A549 (cell line): ENCODE results near the gene FANCB. TPM values are rescaled to one million over a fixed set of nuclear protein-coding genes. Genes with fewer than 3 reads are reported as not detected.
A peak's percentile ranks its signal among the peaks of the same experiment; 100 is the strongest.

ENCODE experiments used
- ATAC-seq, 2 experiments: fragments of 200-7000 bp in 1 of 2; fragments of >200 bp in 1 of 2; cut with Nextera tagmentation in 1 of 2; cut with Tn5 transposase in 1 of 2; 3 replicates each; pipeline versions ENCODE4 v1.8.0 to v1.9.1; 2018 to 2020; ENCODE audit warnings: mild to moderate bottlenecking in 1 of 2, moderate library complexity in 1 of 2
- CTCF ChIA-PET: fragments of 300-600 bp; sonication (Branson Sonifier 250); formaldehyde crosslinking; extraction: SDS; loops from one replicate; lab custom pipeline; 2021; ENCODE audit warnings: antibody characterized with exemption, inconsistent platforms; lab: Yijun Ruan, JAX
- POLR2A ChIA-PET: fragments of 350-600 bp; formaldehyde crosslinking; extraction: SDS; loops from one replicate; lab custom pipeline; 2021; ENCODE audit warnings: antibody characterized with exemption, inconsistent platforms; lab: Yijun Ruan, JAX
- DNase-seq, 2 experiments: peaks; one replicate each; pipeline versions ENCODE4 v3.0.0 to v3.0.0-alpha.2; 2011 to 2016; ENCODE audit warnings: low read depth in 1 of 2, low spot score in 1 of 2
- FAIRE-seq: peaks from 2 replicates; lab custom pipeline; 2011; peaks lifted over from hg19 to GRCh38; lab: Jason Lieb, UNC
- H3K27ac ChIP-seq, 2 experiments: fragments of >200 bp; sonication (Bioruptor Twin); formaldehyde crosslinking; 3 replicates each; pipeline ENCODE4 v1.5.1; 2016 to 2017
- H3K4me1 ChIP-seq: fragments of >200 bp; sonication (Bioruptor Twin); formaldehyde crosslinking; 3 replicates; pipeline ENCODE4 v1.6.1; 2016
- H3K4me2 ChIP-seq: fragments of >200 bp; sonication (Bioruptor Twin); formaldehyde crosslinking; 3 replicates; pipeline ENCODE4 v1.6.1; 2016
- H3K4me3 ChIP-seq: fragments of >200 bp; sonication (Bioruptor Twin); formaldehyde crosslinking; 3 replicates; pipeline ENCODE4 v1.5.1; 2016
- H3K9me3 ChIP-seq: fragments of >200 bp; sonication (Bioruptor Twin); formaldehyde crosslinking; 3 replicates; pipeline ENCODE4 v1.6.1; 2016
- BHLHE40 ChIP-seq: IDR thresholded peaks from 2 replicates; pipeline ENCODE4 v1.6.1; 2012; ENCODE audit warnings: low read depth, low read length, inconsistent platforms
- CBX2 ChIP-seq: fragments of 200-600 bp; sonication (generic); IDR thresholded peaks from 2 replicates; pipeline ENCODE4 v1.6.1; 2016; ENCODE audit warnings: low read depth, mild to moderate bottlenecking, borderline replicate concordance
- CBX8 ChIP-seq: fragments of 200-600 bp; sonication (generic); IDR thresholded peaks from 2 replicates; pipeline ENCODE4 v1.6.1; 2016
- CEBPB ChIP-seq, 2 experiments: fragments of >200 bp in 1 of 2; sonication (Bioruptor Twin) in 1 of 2; formaldehyde crosslinking in 1 of 2; IDR thresholded peaks; 2 replicates each; pipeline ENCODE4 v1.6.1; 2012 to 2016
- CHD2 ChIP-seq: fragments of 150-350 bp; IDR thresholded peaks from 2 replicates; pipeline ENCODE4 v1.6.1; 2014; ENCODE audit warnings: low read length; ENCODE audit not compliant: partially characterized antibody
- CHD4 ChIP-seq: fragments of 200-600 bp; sonication (generic); IDR thresholded peaks from 2 replicates; pipeline ENCODE4 v1.6.1; 2016; ENCODE audit warnings: antibody characterized with exemption, mild to moderate bottlenecking, borderline replicate concordance
- EHF ChIP-seq: fragments of 250-450 bp; sonication (Bioruptor Pico); IDR thresholded peaks from 2 replicates; pipeline ENCODE4 v1.5.0; 2020; ENCODE audit warnings: mild to moderate bottlenecking
- EHMT2 ChIP-seq: fragments of 200-600 bp; sonication (generic); IDR thresholded peaks from 2 replicates; pipeline ENCODE4 v1.6.1; 2016; ENCODE audit warnings: antibody characterized with exemption, low read depth, mild to moderate bottlenecking, moderate library complexity
- FOSL2 ChIP-seq, 2 experiments: fragments of 450-650 bp in 1 of 2; fragments of >200 bp in 1 of 2; sonication (Bioruptor Twin) in 1 of 2; formaldehyde crosslinking; IDR thresholded peaks; 2 replicates each; pipeline versions ENCODE4 v1.5.0 to v1.6.1; 2016 to 2020; ENCODE audit warnings: mild to moderate bottlenecking in 1 of 2, moderate library complexity in 1 of 2
- HEYL ChIP-seq: fragments of 250-450 bp; sonication (Bioruptor Pico); IDR thresholded peaks from 2 replicates; pipeline ENCODE4 v1.8.0; 2021; ENCODE audit warnings: mild to moderate bottlenecking, moderate library complexity
- HOXB13 ChIP-seq: fragments of 250-450 bp; sonication (Bioruptor Pico); IDR thresholded peaks from 2 replicates; pipeline ENCODE4 v1.5.0; 2020; ENCODE audit warnings: low read depth, mild to moderate bottlenecking, moderate library complexity
- HOXB5 ChIP-seq: fragments of 250-450 bp; sonication (Bioruptor Pico); IDR thresholded peaks from 2 replicates; pipeline ENCODE4 v1.5.0; 2020; ENCODE audit warnings: mild to moderate bottlenecking, moderate library complexity
- JUN ChIP-seq, 2 experiments: fragments of >200 bp; sonication (Bioruptor Twin); formaldehyde crosslinking; IDR thresholded peaks; 2 replicates in 1 of 2; 3 replicates in 1 of 2; pipeline ENCODE4 v1.6.1; 2016 to 2017
- JUNB ChIP-seq: fragments of >200 bp; sonication (Bioruptor Twin); formaldehyde crosslinking; IDR thresholded peaks from 2 replicates; pipeline ENCODE4 v1.6.1; 2016
- KDM5A ChIP-seq: fragments of 200-600 bp; sonication (generic); IDR thresholded peaks from 2 replicates; pipeline ENCODE4 v1.6.1; 2016; ENCODE audit warnings: antibody characterized with exemption, mild to moderate bottlenecking
- MAFK ChIP-seq: fragments of 450-650 bp; IDR thresholded peaks from 2 replicates; pipeline ENCODE4 v1.6.1; 2014; ENCODE audit not compliant: partially characterized antibody
- MAZ ChIP-seq: fragments of 150-350 bp; IDR thresholded peaks from 2 replicates; pipeline ENCODE4 v1.6.1; 2014; ENCODE audit warnings: antibody characterized with exemption, low read depth, low read length, borderline replicate concordance
- NFE2L2 ChIP-seq: fragments of 150-350 bp; conservative IDR thresholded peaks from 2 replicates; pipeline ENCODE4 v1.6.1; 2014; ENCODE audit warnings: low read length
- NR3C1 ChIP-seq: fragments of >200 bp; sonication (Bioruptor Twin); formaldehyde crosslinking; IDR thresholded peaks from 3 replicates; pipeline ENCODE4 v1.6.1; 2017
- POLR2AphosphoS2 ChIP-seq: conservative IDR thresholded peaks from 2 replicates; pipeline ENCODE4 v1.6.1; 2012; ENCODE audit warnings: low read length, improper control_type of control experiment, inconsistent platforms
- RFX5 ChIP-seq: fragments of 450-650 bp; IDR thresholded peaks from 2 replicates; pipeline ENCODE4 v1.7.1; 2014; ENCODE audit warnings: antibody characterized with exemption, mild to moderate bottlenecking, moderate library complexity
- SMC3 ChIP-seq: fragments of >200 bp; sonication (Bioruptor Twin); formaldehyde crosslinking; IDR thresholded peaks from 3 replicates; pipeline ENCODE4 v1.6.1; 2018; ENCODE audit warnings: inconsistent platforms
- TFCP2L1 ChIP-seq: fragments of 250-450 bp; sonication (Bioruptor Pico); IDR thresholded peaks from 2 replicates; pipeline ENCODE4 v1.5.0; 2021; ENCODE audit warnings: mild to moderate bottlenecking
- TP53 ChIP-seq: fragments of 250-450 bp; sonication (Bioruptor Pico); IDR thresholded peaks from 2 replicates; pipeline ENCODE4 v1.5.0; 2021; ENCODE audit warnings: mild to moderate bottlenecking, moderate library complexity
- ZC3H11A ChIP-seq: fragments of 450-650 bp; IDR thresholded peaks from 2 replicates; pipeline ENCODE4 v1.6.1; 2014; ENCODE audit warnings: antibody characterized with exemption, mild to moderate bottlenecking
- ZNF302 ChIP-seq: fragments of 250-450 bp; sonication (Bioruptor Pico); IDR thresholded peaks from 2 replicates; pipeline ENCODE4 v1.9.0; 2021; ENCODE audit warnings: inconsistent platforms, mild to moderate bottlenecking, moderate library complexity
- ZSCAN20 ChIP-seq: fragments of 250-450 bp; sonication (Bioruptor Pico); IDR thresholded peaks from 2 replicates; pipeline ENCODE4 v1.8.0; 2022; ENCODE audit warnings: mild to moderate bottlenecking, moderate library complexity
- WGBS: methylation state at CpG from one replicate; pipeline ENCODE4 v1.1.6; 2017; ENCODE audit errors: missing lambda C conversion rate; 5-methylcytosine and 5-hydroxymethylcytosine counted together
- polyA plus RNA-seq, 4 experiments: library from polyadenylated mRNA; depleted of rRNA in 3 of 4; stranded (reverse); fragments of >200 nt; fragmentation: RNase III in 1 of 4; extraction: RNeasy Plus Mini Kit Qiagen cat#74134 plus additional on column Dnase treatment in 1 of 4; gene quantifications; 2 replicates in 3 of 4; 3 replicates in 1 of 4; pipeline ENCODE4 v1.2.3, GENCODE V29; 2011 to 2017
- TF ChIP-seq, protein P1 (sequence below): IDR thresholded peaks from 2 replicates; pipeline ENCODE4 v1.6.1; 2012
- TF ChIP-seq, protein P2 (sequence below): fragments of 450-650 bp; IDR thresholded peaks from 2 replicates; pipeline ENCODE4 v1.6.1; 2014; ENCODE audit warnings: antibody characterized with exemption
- TF ChIP-seq, protein P3 (sequence below): fragments of >200 bp; sonication (Bioruptor Twin); formaldehyde crosslinking; IDR thresholded peaks from 3 replicates; pipeline ENCODE4 v1.6.1; 2016
- TF ChIP-seq, protein P4 (sequence below): fragments of >200 bp; sonication (Bioruptor Twin); formaldehyde crosslinking; IDR thresholded peaks from 3 replicates; pipeline ENCODE4 v1.5.1; 2016

Gene FANCB
- polyA plus RNA-seq, 2 of the 4 experiments (the other 2 are of a cell fraction), result 5.3 to 7.8 TPM

DNA sequence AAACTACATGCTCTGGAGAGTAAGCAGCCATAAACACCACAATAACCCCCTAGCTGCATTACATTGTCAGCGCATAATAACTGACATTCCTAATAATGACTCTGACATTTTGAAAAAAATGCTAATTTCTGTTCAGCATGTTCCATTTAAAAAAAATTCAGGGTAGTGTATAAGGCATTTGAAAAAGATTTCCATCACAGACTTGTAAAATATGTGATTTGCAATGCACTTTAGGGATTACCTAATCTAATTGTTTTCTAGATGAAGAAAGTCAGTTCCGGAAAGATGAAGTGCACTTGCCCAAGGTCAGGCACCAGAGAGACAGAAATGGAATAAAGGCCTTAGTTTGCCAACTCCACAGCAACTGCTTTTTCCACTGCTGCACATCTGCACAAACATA, 55.3 kb downstream of the FANCB start (continued):
- TF ChIP-seq, protein P1, sequence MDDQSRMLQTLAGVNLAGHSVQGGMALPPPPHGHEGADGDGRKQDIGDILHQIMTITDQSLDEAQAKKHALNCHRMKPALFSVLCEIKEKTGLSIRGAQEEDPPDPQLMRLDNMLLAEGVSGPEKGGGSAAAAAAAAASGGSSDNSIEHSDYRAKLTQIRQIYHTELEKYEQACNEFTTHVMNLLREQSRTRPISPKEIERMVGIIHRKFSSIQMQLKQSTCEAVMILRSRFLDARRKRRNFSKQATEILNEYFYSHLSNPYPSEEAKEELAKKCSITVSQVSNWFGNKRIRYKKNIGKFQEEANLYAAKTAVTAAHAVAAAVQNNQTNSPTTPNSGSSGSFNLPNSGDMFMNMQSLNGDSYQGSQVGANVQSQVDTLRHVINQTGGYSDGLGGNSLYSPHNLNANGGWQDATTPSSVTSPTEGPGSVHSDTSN, result no peak
- TF ChIP-seq NFE2L2, result no peak
- no peak for TF ChIP-seq SMC3
- no peak for TF ChIP-seq NR3C1
- no peak for TF ChIP-seq EHMT2
- no peak for TF ChIP-seq TP53 (CRISPR knock-in tag)
- no peak for TF ChIP-seq MAFK
- TF ChIP-seq KDM5A, result no peak
- TF ChIP-seq CBX2, result no peak
- no peak for TF ChIP-seq BHLHE40
- no peak for TF ChIP-seq FOSL2 (IDR thresholded peaks at IDR 0.05)
- no peak for TF ChIP-seq FOSL2 (CRISPR knock-in tag; IDR thresholded peaks at IDR 0.05)
- no peak for TF ChIP-seq CBX8
- no peak for TF ChIP-seq ZC3H11A
- TF ChIP-seq, protein P2, sequence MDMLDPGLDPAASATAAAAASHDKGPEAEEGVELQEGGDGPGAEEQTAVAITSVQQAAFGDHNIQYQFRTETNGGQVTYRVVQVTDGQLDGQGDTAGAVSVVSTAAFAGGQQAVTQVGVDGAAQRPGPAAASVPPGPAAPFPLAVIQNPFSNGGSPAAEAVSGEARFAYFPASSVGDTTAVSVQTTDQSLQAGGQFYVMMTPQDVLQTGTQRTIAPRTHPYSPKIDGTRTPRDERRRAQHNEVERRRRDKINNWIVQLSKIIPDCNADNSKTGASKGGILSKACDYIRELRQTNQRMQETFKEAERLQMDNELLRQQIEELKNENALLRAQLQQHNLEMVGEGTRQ, result no peak
- TF ChIP-seq TFCP2L1 (CRISPR knock-in tag), result no peak

DNA sequence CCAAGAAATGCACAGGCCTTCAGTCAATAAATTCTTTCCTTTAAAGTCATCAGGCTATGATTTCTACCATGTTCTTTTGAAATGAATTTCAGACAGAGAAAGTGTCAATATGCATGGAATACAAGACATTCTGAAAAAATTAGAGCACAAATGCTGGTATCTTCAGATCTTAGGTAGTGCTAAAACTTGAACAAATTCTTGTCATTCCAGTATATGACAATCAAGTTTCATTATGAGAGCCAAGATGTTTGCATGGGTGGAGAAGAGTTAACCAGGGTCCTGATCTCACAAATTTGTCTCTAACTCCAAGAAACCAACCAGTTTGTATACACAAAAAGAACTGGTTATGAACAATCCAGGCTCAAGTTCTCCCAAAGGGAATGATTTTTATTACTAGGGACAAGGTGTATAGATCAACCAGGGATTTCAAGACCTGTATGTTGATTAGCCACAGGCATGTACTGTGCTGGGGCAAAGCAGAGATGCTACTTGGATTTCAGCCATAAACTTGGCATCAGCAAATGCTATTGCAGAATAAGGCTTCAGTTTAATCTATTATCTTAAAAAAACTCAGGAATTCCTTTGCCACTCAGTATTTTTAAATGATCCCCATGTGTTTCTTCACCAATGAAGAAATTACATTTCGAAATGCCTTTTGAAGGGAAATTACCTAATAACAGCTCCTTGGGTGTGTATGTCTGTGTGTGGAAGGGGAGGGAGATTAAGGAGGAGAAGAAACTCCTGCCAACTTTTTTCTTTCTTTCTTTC, 69.7 kb downstream of the FANCB start:
- ChIA-PET CTCF (no interaction called here), POLR2A (no interaction called here)
- H3K27ac ChIP-seq, result no peak overlapping the region
- DNase-seq (no peak), FAIRE-seq (peak; percentile 73), ATAC-seq (no peak)
- H3K4me2 ChIP-seq, result no peak overlapping the region
- TF ChIP-seq ZNF302 (no peak), RFX5 (no peak)
- no peak overlapping the region for H3K4me3 ChIP-seq
- 11% methylated on average over 1 of the region's 1 CpG for WGBS
- no peaks in the 10 kb centered on the region for H3K9me3 ChIP-seq
- no peaks in the 10 kb centered on the region for H3K4me1 ChIP-seq

DNA sequence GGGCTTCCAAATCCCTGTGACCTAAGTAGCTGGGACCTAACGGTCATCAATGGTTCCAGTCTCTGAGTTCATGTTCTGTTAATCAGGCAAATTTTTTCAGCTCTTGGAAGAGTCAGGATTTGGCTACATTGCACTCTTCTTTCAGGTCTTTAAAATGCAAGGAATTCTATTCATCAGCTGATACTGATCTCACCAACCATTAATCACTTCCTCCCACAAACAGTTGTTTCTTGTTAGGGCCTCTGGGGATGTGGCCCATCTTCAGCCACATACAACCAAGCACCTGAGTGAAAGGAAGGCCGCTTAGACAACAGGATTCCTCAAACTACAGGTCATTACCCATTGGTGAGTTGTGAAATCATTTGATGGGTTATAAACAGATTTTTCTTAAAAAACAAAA, 71.7 kb downstream of the FANCB start:
- H3K9me3 ChIP-seq, result no peaks in the 10 kb centered on the region
- TF ChIP-seq HEYL (CRISPR knock-in tag), result no peak
- TF ChIP-seq HOXB13 (CRISPR knock-in tag), result no peak
- TF ChIP-seq ZC3H11A, result no peak
- no peak for TF ChIP-seq POLR2AphosphoS2
- TF ChIP-seq MAFK, result no peak
- no peak for TF ChIP-seq JUN (IDR thresholded peaks at IDR 0.05)
- no peak for TF ChIP-seq JUNB
- no peak for TF ChIP-seq CHD2
- no peak for TF ChIP-seq CHD4
- no peak for TF ChIP-seq MAZ
- TF ChIP-seq HOXB5 (CRISPR knock-in tag), result no peak
- TF ChIP-seq, protein P3, sequence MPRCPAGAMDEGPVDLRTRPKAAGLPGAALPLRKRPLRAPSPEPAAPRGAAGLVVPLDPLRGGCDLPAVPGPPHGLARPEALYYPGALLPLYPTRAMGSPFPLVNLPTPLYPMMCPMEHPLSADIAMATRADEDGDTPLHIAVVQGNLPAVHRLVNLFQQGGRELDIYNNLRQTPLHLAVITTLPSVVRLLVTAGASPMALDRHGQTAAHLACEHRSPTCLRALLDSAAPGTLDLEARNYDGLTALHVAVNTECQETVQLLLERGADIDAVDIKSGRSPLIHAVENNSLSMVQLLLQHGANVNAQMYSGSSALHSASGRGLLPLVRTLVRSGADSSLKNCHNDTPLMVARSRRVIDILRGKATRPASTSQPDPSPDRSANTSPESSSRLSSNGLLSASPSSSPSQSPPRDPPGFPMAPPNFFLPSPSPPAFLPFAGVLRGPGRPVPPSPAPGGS, result no peak
- no peak for TF ChIP-seq CEBPB (IDR thresholded peaks at IDR 0.05)
- TF ChIP-seq, protein P2, result no peak
- TF ChIP-seq ZSCAN20 (CRISPR knock-in tag), result no peak
- TF ChIP-seq, protein P4, sequence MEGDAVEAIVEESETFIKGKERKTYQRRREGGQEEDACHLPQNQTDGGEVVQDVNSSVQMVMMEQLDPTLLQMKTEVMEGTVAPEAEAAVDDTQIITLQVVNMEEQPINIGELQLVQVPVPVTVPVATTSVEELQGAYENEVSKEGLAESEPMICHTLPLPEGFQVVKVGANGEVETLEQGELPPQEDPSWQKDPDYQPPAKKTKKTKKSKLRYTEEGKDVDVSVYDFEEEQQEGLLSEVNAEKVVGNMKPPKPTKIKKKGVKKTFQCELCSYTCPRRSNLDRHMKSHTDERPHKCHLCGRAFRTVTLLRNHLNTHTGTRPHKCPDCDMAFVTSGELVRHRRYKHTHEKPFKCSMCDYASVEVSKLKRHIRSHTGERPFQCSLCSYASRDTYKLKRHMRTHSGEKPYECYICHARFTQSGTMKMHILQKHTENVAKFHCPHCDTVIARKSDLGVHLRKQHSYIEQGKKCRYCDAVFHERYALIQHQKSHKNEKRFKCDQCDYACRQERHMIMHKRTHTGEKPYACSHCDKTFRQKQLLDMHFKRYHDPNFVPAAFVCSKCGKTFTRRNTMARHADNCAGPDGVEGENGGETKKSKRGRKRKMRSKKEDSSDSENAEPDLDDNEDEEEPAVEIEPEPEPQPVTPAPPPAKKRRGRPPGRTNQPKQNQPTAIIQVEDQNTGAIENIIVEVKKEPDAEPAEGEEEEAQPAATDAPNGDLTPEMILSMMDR, result no peak
- no peak for TF ChIP-seq EHF (CRISPR knock-in tag)
- no peak for DNase-seq
- ATAC-seq, result no peak
- WGBS, result 71% methylated on average over 1 of the region's 2 CpGs
- ChIA-PET POLR2A (no interaction called here), CTCF (no interaction called here)
- no peak overlapping the region for H3K4me2 ChIP-seq
- no peak overlapping the region for H3K27ac ChIP-seq
- peak; percentile 36 for FAIRE-seq
- no peaks in the 10 kb centered on the region for H3K4me1 ChIP-seq
- H3K4me3 ChIP-seq, result no peak overlapping the region
